GM23338 (cell line): Measurements from ENCODE around the gene SYPL2. TPM values are rescaled to one million over a fixed set of nuclear protein-coding genes. Genes with fewer than 3 reads are reported as not detected.

ENCODE experiments used
- ATAC-seq: fragments of 200-7000 bp; cut with Tn5 transposase; 3 replicates; pipeline ENCODE4 v1.9.1; 2020
- DNase-seq: peaks from one replicate; pipeline ENCODE4 v3.0.0-alpha.2; 2015; ENCODE audit warnings: low spot score
- H2AFZ ChIP-seq: fragments of 200-600 bp; sonication (generic); 2 replicates; pipeline ENCODE4 v1.8.0; 2016; ENCODE audit warnings: antibody characterized with exemption, mild to moderate bottlenecking, moderate library complexity
- H3F3A ChIP-seq: fragments of 200-600 bp; sonication (generic); replicated peaks from 2 replicates; pipeline ENCODE4 v1.8.0; 2017; ENCODE audit warnings: antibody characterized with exemption, mixed run types, low read depth
- H3K27ac ChIP-seq: fragments of 200-600 bp; sonication (generic); 2 replicates; pipeline ENCODE4 v1.6.1; 2016; ENCODE audit warnings: low read depth
- H3K27me3 ChIP-seq: fragments of 200-600 bp; sonication (generic); 2 replicates; pipeline ENCODE4 v1.8.0; 2016; ENCODE audit warnings: mild to moderate bottlenecking, mixed run types, moderate library complexity; ENCODE audit not compliant: insufficient read depth
- H3K36me3 ChIP-seq: fragments of 200-600 bp; sonication (generic); 2 replicates; pipeline ENCODE4 v1.8.0; 2016; ENCODE audit warnings: mild to moderate bottlenecking; ENCODE audit not compliant: insufficient read depth
- H3K4me1 ChIP-seq: fragments of 200-600 bp; sonication (generic); 2 replicates; pipeline ENCODE4 v1.8.0; 2016; ENCODE audit warnings: mild to moderate bottlenecking, moderate library complexity; ENCODE audit not compliant: insufficient read depth
- H3K4me2 ChIP-seq: fragments of 200-600 bp; sonication (generic); 2 replicates; pipeline ENCODE4 v1.7.1; 2017; ENCODE audit warnings: mixed run types
- H3K4me3 ChIP-seq: fragments of 200-600 bp; sonication (generic); 2 replicates; pipeline ENCODE4 v1.6.1; 2016; ENCODE audit warnings: mixed run types
- H3K79me2 ChIP-seq: fragments of 200-600 bp; sonication (generic); replicated peaks from 2 replicates; pipeline ENCODE4 v1.8.0; 2017; ENCODE audit warnings: mild to moderate bottlenecking; ENCODE audit not compliant: insufficient read depth
- H3K9me2 ChIP-seq: fragments of 200-600 bp; sonication (generic); 2 replicates; pipeline ENCODE4 v1.8.0; 2017; ENCODE audit not compliant: insufficient read depth
- H4K20me1 ChIP-seq: fragments of 200-600 bp; sonication (generic); replicated peaks from 2 replicates; pipeline ENCODE4 v1.8.0; 2017; ENCODE audit warnings: mild to moderate bottlenecking; ENCODE audit not compliant: insufficient read depth
- H3K27ac Mint-ChIP-seq: 2 replicates; pipeline ENCODE4 v1.8.0; 2020; ENCODE audit warnings: inconsistent platforms, mild to moderate bottlenecking, moderate library complexity, mixed read lengths
- H3K27me3 Mint-ChIP-seq: 3 replicates; pipeline ENCODE4 v1.8.0; 2022; ENCODE audit warnings: low read depth, mild to moderate bottlenecking, moderate library complexity, mixed read lengths, inconsistent platforms; ENCODE audit not compliant: insufficient read depth, poor library complexity
- H3K36me3 Mint-ChIP-seq: 3 replicates; pipeline ENCODE4 v1.8.0; 2021; ENCODE audit warnings: low read depth, mild to moderate bottlenecking, inconsistent platforms, moderate library complexity, mixed read lengths
- H3K4me1 Mint-ChIP-seq: 3 replicates; pipeline ENCODE4 v1.8.0; 2020; ENCODE audit warnings: mild to moderate bottlenecking, inconsistent platforms, mixed read lengths
- H3K4me3 Mint-ChIP-seq: 3 replicates; pipeline ENCODE4 v1.8.0; 2021; ENCODE audit warnings: moderate library complexity, mild to moderate bottlenecking, inconsistent platforms, mixed read lengths
- H3K9me3 Mint-ChIP-seq: 3 replicates; pipeline ENCODE4 v1.8.0; 2020; ENCODE audit warnings: moderate library complexity, mild to moderate bottlenecking, inconsistent platforms, mixed read lengths
- ETS1 ChIP-seq: IDR thresholded peaks from 2 replicates; pipeline ENCODE4 v1.6.1; 2016; ENCODE audit warnings: antibody characterized with exemption
- EZH2 ChIP-seq: fragments of 200-600 bp; sonication (generic); IDR thresholded peaks from one replicate; pipeline ENCODE4 v1.8.0; 2017; ENCODE audit warnings: antibody characterized with exemption, mild to moderate bottlenecking, low read depth; ENCODE audit not compliant: unreplicated experiment
- NANOG ChIP-seq: IDR thresholded peaks from 2 replicates; pipeline ENCODE4 v1.6.1; 2016; ENCODE audit warnings: antibody characterized with exemption, borderline replicate concordance
- REST ChIP-seq: IDR thresholded peaks from one replicate; pipeline ENCODE4 v1.6.1; 2018; ENCODE audit warnings: antibody characterized with exemption; ENCODE audit not compliant: unreplicated experiment
- STAT1 ChIP-seq: IDR thresholded peaks from one replicate; pipeline ENCODE4 v1.6.1; 2016; ENCODE audit warnings: antibody characterized with exemption; ENCODE audit not compliant: unreplicated experiment
- ZNF462 ChIP-seq: fragments of 250-450 bp; sonication (Bioruptor Pico); IDR thresholded peaks from 2 replicates; pipeline ENCODE4 v1.5.0; 2020; ENCODE audit warnings: mild to moderate bottlenecking, moderate library complexity
- polyA plus RNA-seq: library from polyadenylated mRNA; unstranded; fragments of >200 nt; fragmentation: Nextera tagmentation; extraction: Ambion mirVana; gene quantifications from 2 replicates; pipeline ENCODE4 v1.2.1, GENCODE V29; 2016
- total RNA-seq: library from RNA; depleted of rRNA; stranded (reverse); fragments of >200 nt; shearing (Covaris generic); gene quantifications from 2 replicates; pipeline ENCODE4 v1.2.3, GENCODE V29; 2014

Gene SYPL2
- total and polyA plus RNA-seq, 2 experiments from 2014 or later, result 0.40 to 0.49 TPM

- H3K36me3 ChIP-seq, result no peaks in the 10 kb centered on the region
- H3K4me3 Mint-ChIP-seq, result no peak overlapping the region
- no peak for DNase-seq
- H3K4me1 ChIP-seq, result no peaks in the 10 kb centered on the region; the same call in 1 of the 2 replicates
- peaks cover 11% of the 10 kb centered on the region for H3K9me3 Mint-ChIP-seq
- H2AFZ ChIP-seq, result no peak overlapping the region
- H3K4me3 ChIP-seq, result no peak overlapping the region
- H4K20me1 ChIP-seq, result no peaks in the 10 kb centered on the region
- H3K27ac ChIP-seq, result no peak overlapping the region
- TF ChIP-seq REST (no peak), ETS1 (no peak), NANOG (no peak), STAT1 (no peak), EZH2 (no peak), ZNF462 (CRISPR knock-in tag) (no peak)
- ATAC-seq, result no peak
- no peaks in the 10 kb centered on the region for H3K27me3 Mint-ChIP-seq
- no peaks in the 10 kb centered on the region for H3F3A ChIP-seq
- H3K27ac Mint-ChIP-seq, result no peak overlapping the region
- H3K9me2 ChIP-seq, result peaks cover 4% of the 10 kb centered on the region; the same call in 1 of the 2 replicates
- H3K4me1 Mint-ChIP-seq, result no peaks in the 10 kb centered on the region
- H3K36me3 Mint-ChIP-seq, result peaks cover 5% of the 10 kb centered on the region; the same call in 1 of the 3 replicates
- no peaks in the 10 kb centered on the region for H3K79me2 ChIP-seq
- H3K27me3 ChIP-seq, result no peaks in the 10 kb centered on the region
- H3K4me2 ChIP-seq, result no peak overlapping the region
Measured at GRCh38 chr1:109438798-109439297, 27.5 kb upstream of the SYPL2 start.
